NOMO-1 treated with DMSO at 0.1 percent for 48 hours (cell line): ENCODE results near the gene PDILT.

ENCODE experiments used
- DNase-seq: peaks from one replicate; lab custom pipeline; 2025; ENCODE audit not compliant: unreplicated experiment; lab: John Stamatoyannopoulos, UW

PDILT gene

DNA sequence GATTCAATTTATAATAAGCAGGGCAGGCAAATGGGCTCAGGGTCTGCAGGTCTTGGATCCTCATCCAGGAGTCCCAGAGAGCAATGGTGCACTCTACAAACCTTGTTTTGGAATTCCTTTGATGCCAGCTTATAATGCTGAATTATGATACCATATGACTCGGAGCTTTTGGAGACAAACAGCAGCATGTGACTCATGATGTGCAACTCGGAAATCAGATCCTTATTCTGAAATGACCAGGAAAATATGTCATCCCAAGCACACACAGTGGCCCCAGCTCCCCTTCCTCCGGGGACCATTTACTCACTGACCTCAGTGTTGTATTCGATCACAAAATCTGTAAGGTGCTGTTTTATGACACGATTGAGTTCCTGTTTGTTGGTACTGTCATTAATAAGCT lies 31.8 kb downstream of the PDILT start:
- no peak for DNase-seq

DNA sequence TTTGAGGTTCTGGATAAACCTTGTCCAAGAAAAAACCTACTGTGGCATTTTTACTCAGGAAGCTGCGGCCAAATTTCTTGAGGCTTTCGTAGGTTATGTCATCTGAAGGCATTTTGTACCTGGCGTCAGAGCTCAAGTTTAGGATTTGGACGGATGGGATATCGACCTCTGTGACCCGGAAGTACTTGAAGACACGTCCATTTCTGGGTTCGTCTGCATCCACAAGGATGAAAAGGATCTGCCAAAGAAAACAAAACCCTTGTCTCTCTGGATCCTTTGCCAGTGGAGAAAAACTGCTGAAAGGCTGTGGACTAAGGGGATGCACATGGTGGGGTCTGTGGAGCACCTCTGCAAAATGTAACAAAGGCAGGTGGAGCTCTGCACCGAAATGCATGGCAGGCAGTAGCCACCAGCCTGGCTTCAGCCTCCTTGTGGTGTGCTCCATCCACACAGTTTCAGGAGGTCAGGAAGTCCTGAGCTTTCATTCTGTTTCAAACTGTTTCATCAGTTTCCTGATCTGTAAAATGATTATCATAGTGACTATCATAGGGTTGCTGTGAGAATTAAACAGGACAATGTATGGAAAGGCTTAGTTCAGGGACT lies 35.0 kb downstream of the PDILT start:
- no peak for DNase-seq

DNA sequence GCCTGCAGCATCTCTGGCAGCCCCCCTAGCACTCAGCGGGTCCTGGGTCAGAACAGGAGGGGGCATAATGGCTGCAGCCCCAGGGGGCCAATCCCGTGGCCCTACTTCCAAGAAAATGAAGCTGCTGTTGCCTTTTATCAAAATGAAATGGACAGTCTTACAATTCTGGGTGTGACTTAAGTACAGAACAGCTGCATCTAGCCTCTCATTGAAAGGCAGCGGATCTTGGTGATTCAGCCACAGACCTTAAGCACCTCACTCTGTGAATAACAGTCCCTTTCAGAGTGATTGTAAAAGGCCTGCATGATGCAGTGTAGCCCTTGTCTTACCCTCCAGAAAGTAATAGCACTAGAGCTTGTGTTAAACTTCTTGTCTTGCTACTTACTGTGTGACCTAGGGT lies 40.5 kb downstream of the PDILT start:
- DNase-seq: no peak

DNA sequence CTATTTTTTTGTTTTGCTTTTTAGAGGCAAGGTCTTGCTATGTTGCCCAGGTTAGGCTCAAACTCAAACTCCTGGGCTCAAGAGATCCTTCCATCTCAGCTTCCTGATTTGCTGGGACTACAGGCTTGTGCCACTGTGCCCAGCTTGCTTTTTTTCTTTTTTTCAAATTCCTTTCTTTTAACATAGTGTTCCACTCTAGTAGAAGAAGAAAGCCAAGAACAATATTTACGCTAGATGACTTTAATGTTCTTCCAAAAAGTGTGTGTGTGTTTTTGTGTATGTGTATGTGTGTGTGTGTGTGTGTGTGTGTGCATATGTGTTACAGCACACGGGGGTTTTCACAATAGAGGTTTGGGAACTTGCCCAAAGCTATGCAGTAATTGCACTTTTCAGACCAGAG lies 41.3 kb downstream of the PDILT start:
- DNase-seq: no peak

DNA sequence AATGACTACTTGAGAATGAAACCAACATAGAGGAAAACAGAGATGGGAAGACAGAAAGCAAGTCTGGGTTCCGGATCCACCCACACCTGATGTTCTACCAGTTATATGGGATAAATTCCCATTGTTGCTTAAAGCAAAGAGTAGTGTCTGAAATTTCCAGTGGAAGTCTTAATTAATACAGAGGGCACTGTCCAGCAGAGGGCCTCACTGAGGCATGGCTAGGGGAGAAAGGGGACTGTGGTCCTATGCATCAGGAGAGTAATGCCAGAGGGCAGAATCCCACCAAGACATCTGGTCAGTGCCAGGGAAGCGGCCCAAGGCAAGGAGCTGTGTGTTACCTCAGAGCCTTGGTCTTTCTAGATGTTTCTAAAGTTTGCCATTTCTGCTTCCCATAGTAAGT lies 44.5 kb downstream of the PDILT start:
- DNase-seq: no peak

DNA sequence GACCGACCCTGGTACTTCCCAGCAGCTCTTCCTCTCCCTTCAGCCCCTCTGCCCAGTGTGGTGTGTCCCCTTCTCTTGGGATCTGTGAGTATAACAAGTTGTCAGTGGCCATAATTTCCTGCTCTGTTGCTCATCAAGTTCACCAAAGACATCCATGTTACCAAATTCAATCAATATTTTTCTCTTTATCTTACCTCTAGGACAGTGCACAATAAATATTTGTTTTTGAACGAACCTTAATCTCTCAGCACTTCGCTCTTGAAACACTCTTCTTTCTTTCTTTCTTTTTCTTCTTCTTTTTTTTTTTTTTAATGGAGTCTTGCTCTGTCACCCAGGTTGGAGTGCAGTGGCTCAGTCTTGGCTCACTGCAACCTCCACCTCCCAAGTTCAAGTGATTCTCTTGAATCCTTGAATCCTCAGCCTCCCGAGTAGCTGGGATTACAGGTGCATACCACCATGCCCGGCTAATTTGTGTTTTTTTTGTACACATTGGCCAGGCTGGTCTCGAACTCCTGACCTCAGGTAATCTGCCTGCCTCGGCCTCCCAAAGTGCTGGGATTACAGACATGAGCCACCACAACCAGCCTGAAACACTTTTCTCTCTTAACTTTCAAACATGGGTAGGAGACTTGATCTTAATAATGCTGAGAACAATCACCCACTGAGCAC lies 49.3 kb downstream of the PDILT start:
- DNase-seq: no peak

DNA sequence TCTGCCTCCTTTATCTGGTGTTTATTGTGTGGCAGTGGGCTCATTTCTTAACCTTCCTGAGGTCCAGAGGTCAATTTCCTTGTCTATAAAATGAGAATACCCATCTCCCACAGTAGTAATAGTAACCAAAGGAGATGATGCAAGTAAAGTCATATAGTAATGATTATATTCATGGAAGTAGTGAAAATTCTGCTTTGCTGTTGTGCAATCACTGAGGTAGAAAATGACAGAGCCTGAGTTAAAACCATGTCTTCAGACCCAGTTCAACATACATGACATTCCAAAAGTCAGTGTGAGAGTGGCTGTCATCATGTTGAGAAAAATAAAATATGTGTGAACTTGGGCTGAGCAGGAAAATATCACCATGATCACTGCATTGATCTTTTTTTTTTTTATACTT lies 51.2 kb downstream of the PDILT start:
- DNase-seq: no peak

DNA sequence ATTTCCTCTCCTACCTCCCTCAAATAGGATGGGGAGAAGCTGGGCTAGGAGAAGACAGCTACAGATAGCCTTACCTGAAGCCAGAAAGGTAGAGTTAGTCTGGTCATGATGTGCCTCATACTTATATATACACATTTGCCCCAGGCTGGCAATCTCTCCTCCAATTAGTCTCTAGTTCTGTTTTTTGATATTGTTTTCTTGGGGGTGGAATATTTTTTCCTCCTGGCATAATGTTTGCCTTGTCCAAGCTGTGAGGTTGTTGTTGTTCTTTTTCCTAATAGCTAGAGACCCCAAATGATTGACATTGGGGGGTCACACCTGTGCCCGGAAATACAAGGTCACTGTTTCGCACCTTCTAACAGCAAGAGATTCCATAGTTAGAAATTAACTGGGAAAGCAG lies 51.9 kb downstream of the PDILT start, which contains the start of gene UMOD:
TSS of gene UMOD (minus strand) at position 101 of the 400 bp plus-strand sequence. CDS start 1,978 bp downstream, outside the sequence.
- no peak for DNase-seq

DNA sequence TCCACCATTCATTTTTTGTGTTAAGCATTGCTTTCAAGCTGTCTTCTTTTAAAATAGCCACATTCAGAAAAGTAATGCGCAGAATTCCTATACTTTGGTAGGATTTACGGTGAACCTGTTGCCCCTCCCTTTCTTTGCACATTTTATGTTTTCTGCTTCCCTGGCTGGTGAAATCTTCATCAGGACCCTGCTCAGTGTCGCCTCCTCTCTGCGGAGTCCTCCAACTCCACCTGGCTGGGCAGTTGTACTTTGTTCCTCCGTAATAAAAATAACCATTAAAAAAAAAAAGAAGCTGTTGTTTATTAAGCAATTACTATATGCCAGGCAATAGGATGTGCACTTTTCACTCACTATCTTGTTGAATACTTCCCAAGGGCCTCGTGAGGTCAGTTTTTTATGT lies 54.9 kb downstream of the PDILT start:
- DNase-seq: no peak

DNA sequence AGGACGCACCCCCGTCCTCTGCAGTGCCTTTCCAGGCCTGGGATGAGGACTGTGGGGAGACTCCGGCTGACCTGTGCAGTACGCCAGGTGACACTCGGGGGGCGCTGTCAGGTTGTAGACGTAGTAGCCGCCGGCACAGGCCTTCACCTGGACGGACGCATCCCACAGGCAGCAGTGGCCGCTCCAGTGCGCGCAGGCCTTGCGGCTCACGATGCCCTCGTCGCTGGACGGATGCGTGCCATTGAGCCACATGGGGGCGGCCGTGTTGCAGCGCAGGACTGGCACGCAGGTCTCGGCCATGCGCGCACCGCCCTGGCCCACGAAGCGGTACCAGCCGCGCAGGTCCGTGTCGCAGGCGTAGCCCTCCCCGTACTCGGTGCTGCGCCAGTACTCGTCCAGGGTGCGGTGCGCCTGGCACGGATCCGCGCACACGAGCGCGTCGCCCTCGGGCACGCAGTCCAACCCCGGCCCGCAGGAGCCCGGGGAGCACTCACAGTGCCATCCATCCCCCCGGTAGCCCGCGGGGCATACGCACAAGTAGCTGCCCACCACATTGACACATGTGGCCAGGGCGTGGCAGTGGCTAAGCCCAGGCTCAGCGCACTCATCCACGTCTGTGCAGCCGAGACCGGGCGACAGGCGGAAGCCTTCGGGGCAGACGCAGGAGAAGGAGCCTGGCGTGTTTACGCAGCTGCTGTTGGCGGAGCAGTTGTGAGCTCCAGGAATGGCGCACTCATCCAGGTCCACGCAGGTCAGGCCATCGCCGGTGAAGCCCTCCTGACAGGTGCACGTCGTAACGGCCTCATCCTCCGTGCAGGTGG lies 56.0 kb downstream of the PDILT start:
- no peak for DNase-seq

DNA sequence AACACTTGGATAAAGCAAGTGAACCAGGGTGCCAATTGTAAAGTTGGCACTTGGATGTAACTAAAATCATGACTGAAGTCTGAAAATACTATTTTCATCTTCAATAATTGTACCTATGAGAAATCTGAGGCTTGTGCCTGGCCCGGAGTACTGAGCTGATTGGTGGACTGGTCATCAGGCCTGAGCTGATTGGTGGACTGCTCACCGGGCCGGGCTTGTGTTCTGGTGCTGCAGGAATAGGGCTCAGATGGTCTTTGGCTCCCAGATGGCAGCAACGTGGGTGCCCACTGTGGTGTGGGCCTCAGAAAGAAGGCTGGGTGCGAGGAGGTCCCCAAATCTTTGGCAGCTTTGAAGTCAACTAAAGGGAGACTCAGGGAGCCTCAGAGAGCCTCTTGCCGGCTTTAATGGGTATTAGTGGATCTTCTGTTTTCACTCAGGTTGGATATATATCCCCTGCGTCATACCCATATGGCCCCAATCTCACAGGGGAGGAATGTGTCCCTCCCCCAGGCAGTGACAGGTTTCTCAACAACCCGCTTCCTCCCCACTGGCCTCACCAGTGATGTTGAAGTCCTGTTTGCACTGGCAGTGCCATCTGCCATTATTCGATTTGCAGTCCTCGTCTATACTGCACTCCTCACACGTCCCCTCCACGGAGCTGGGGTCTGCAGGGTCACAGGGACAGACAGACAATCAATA lies 56.7 kb downstream of the PDILT start:
- no peak for DNase-seq

DNA sequence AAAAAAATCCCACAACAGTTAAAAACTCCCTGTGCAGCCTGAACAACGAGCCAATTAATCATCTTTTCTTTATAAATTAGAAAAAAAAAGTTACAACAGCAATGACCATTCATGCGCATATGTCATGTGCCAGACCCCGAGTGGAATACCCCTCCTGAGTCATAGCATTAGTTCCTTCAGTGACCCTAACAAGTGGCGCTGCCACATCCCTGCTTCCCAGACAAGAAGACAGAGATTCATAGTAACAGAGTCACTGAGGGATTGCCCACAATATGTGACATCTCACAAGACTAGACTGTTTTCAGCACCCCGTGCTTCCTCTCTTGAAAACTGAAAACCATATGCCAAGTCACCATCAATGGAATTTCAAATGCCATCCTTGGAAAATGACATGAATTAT lies 59.9 kb downstream of the PDILT start:
- DNase-seq: no peak

DNA sequence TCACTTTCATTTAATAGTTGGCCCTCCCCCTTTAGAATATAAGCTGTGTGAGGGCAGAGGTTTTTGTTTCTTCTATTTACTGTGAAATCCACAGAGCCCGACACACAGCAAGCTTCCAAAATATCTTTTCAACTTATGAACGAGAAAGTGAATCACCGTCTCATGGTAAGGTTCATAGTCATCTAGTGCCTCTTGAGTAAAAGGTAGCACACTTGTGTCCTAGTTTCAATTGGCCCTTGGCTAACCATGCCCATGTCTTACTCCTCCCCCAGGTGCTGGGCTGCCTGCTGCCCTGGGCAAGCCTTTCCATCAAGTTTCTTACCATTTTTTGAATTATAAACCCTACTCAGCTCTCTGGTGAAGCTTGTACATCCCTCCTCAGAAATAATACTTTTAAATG lies 64.8 kb downstream of the PDILT start:
- DNase-seq: no peak

DNA sequence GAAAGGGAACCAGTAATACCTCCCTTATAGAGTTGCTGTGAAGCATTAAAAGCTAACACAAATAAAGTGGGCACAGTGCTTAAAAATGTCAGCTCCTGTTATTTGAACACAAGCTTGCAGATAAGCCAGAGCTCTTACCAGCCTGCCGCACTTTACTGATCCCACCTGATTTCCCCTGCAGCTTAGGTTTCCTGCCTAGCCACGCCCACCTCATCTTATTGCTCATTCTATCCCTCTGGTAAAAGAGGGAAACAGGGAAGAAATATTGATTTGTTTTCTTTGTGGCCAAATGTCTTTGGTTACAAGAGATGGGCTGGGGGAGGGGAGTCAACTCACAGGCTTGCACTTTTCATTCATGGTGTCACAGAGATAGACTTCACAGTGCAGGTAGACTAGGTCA lies 67.6 kb downstream of the PDILT start:
- no peak for DNase-seq

DNA sequence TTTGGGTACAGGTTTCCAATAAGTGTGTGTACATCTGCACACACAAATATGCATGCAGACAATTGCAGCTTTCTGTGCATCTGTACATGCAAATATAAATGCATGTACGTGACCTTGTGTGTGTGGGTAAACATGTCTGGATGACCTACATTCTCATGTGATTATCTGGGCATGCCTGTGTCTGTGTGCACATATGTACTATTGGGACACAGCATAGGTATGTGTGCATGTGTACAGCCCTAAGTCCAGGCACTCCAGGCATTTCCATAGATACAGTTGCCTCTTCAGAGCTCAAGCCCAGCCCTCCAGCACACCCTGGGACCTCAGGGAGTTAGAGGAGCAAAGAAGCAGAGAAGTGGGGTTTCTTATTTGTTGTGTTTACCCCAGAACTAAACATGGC lies 70.1 kb downstream of the PDILT start:
- no peak for DNase-seq

DNA sequence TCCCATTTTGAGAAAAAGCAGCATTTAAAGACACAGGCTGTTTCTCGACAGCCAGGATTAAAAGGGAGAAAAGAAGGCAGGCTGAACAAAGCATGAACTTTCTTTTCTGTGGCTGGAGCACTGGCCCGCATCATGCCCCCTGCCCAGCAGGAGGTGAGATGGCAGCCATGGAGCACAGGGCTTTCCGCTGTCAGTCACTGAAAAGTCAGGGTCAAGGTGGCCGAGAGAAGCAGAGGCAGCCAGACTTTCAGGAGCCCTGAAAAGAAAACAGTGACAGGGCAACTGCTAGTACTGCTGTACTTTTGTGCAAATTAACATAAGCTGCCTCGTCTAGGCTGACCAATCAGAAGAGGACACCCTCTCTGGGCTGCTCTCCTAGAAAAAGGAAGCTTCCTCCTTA lies 71.4 kb downstream of the PDILT start:
- no peak for DNase-seq

DNA sequence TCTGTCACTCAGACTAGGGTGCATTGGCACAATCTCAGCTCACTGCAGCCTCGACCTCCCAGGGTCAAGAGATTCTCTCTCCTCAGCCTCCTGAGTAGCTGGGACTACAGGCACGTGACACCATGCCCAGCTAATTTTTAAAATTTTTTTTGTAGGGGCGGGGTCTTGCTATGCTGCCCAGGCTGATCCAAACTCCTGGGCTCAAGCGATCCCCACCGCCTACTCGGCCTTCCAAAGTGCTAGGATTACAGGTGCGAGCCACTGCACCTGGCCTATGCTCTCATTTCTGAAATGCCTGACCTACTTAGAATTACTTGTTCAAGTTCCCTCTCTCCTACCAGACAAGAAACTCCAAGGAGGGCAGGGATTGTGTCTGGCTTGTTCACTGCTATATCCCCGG lies 72.1 kb downstream of the PDILT start:
- DNase-seq: no peak

DNA sequence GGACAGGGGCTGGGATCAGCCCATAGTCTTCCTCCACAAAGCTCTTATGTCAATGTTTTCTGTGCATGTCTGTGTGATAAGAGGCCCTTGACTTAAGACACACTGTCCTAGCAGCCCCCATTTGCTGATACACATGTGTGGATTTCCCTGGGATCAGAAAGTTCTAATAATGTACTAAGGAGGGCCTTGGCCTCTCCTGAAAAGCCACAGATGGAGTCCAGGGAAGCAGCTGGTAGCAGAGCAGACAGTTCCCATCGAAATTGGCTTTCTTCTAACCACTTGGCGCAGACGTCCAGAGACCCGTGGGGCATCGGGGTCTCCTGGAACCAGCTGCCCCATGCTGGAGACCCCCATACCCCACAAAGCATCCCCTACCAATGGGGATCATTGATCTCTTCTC lies 72.9 kb downstream of the PDILT start:
- DNase-seq: no peak

DNA sequence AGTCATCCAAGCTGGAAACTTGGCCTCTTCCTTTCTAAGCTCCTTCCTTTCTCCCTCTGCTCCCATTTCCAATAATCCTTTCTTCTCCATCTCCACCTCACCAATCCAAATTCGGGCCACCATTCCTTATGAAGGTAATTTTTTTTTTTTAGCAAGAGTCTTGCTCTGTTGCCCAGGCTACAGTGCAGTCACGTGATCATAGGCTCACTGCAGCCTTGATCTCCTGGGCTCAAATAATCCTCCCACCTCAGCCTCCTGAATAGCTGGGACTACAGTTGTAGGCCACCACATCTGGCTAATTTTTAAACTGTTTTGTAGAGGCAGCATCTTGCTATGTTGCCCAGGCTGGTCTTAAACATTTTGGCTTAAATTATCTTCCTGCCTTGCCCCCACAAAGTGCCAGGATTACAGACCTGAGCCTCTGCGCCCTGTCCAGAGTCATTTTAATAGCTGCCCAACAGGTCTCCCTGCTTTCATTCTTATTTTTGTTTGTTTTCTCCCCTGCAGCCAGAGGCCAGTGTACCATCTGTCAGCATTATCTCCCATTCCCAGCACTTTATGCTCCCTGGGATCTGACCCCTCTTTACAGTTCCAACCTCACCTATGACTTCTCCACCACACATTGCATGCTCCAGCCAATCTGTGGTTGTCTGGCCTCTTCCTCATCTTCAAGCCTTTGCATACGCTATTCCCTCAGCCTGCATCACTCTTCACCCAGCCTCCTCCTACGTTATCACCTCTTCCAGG lies 75.0 kb downstream of the PDILT start:
- no peak for DNase-seq

DNA sequence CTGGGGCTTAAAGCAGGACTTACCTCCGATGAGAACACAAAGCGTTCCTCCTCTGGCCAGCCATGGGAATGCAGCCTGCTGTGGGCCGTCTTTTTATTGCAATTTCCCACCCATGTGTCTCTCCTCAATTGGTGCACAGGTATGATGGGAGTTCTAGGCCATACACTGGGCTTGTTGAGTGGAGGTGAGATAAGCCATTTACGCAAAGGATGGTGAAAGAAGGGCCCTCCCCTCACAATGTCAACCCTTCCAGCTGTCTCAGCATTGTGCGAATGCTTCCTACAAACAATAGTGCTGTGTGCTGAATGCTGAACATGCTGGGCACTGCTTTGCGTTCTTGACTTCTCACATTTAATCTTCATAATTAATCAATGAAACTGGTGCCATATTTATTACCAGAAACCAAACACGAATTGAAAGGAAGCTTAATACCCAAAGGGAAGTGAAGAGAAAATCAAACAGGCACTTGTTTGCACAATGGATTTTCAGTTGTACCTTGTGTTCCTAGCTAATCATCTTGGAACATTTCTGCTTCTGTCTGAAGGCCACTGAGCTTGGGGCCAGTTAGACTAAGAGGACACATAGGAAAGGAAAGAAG lies 77.0 kb downstream of the PDILT start, which contains the start of gene GP2:
TSS of gene GP2 (minus strand) at position 70 of the 598 bp plus-strand sequence. CDS start 1,082 bp downstream, outside the sequence.
- no peak for DNase-seq
